GM23248 (cell line): Measurements from ENCODE around the gene MUC2.

Experiments
- EZH2 ChIP-seq: fragments of 200-600 bp; sonication (generic); IDR thresholded peaks from 2 replicates; pipeline ENCODE4 v1.6.1; 2018; ENCODE audit warnings: antibody characterized with exemption, mild to moderate bottlenecking; ENCODE audit not compliant: insufficient read depth, poor library complexity, severe bottlenecking
- EZH2phosphoT487 ChIP-seq: fragments of 200-600 bp; sonication (generic); IDR thresholded peaks from 2 replicates; pipeline ENCODE4 v1.6.1; 2018; ENCODE audit warnings: antibody characterized with exemption, moderate library complexity, mild to moderate bottlenecking, low read depth; ENCODE audit not compliant: insufficient read depth

DNA sequence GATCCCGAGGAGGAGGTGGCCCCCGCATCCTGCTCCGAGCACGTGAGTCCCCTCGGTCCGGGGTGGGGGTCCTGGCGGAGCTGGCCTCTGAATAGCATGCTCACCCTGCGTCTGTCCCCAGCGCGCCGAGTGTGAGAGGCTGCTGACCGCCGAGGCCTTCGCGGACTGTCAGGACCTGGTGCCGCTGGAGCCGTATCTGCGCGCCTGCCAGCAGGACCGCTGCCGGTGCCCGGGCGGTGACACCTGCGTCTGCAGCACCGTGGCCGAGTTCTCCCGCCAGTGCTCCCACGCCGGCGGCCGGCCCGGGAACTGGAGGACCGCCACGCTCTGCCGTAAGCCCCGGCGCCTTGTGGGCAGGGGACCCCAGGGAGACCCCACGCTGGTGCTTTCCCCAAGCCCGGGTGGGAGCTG, 3.5 kb downstream of the MUC2 start:
- no peak for TF ChIP-seq EZH2
- TF ChIP-seq EZH2phosphoT487, result no peak
